Right atrium auricular region (tissue), 2 donors: ENCODE results near the gene DNAJC22. TPM values are rescaled to one million over a fixed set of nuclear protein-coding genes. Genes with fewer than 3 reads are reported as not detected.
A peak's percentile ranks its signal among the peaks of the same experiment; 100 is the strongest.

Experiments
- DNase-seq: peaks from one replicate; pipeline ENCODE4 v3.0.0-alpha.2; 2019; ENCODE audit warnings: low spot score
- H3K27ac ChIP-seq, 2 donors: fragments of 200-600 bp; sonication (generic); 1 replicate in 1 of 2; 2 replicates in 1 of 2; pipeline ENCODE4 v1.5.1; 2016 to 2019
- H3K27me3 ChIP-seq, 2 donors: fragments of 200-600 bp; sonication (generic); one replicate each; pipeline versions ENCODE4 v1.5.1 to v1.6.0; 2017 to 2019
- H3K36me3 ChIP-seq: fragments of 200-600 bp; sonication (generic); one replicate; pipeline ENCODE4 v1.5.1; 2016
- H3K4me1 ChIP-seq, 2 donors: fragments of 200-600 bp; sonication (generic); one replicate each; pipeline versions ENCODE4 v1.5.1 to v1.6.0; 2017 to 2019
- H3K4me3 ChIP-seq, 2 donors: fragments of 200-600 bp; sonication (generic); 1 replicate in 1 of 2; 2 replicates in 1 of 2; pipeline ENCODE4 v1.5.1; 2017 to 2019; ENCODE audit warnings: mild to moderate bottlenecking in 1 of 2, moderate library complexity in 1 of 2
- H3K9me3 ChIP-seq, 2 donors: fragments of 200-600 bp; sonication (generic); one replicate each; pipeline ENCODE4 v1.5.1; 2019
- CTCF ChIP-seq, 2 donors: fragments of 200-600 bp; sonication (generic); IDR thresholded peaks; one replicate each; pipeline ENCODE4 v1.5.1; 2019; ENCODE audit warnings: antibody characterized with exemption in 2 of 2
- total RNA-seq, 2 donors: library from RNA; depleted of rRNA; stranded (reverse); fragments of >200 nt; gene quantifications; one replicate each; pipeline ENCODE4 v1.1.0, GENCODE V29; 2016

DNAJC22 gene
- total RNA-seq, 2 donors from 2014 or later, result 0.93 to 1.2 TPM

- no peaks in the 10 kb centered on the region for H3K9me3 ChIP-seq
- DNase-seq, result no peak
- H3K4me1 ChIP-seq, result peaks cover 0 to 10% of the 10 kb centered on the region in 2 donors
- H3K4me3 ChIP-seq, result no peak overlapping the region
- H3K27me3 ChIP-seq, result peaks cover 0 to 8% of the 10 kb centered on the region in 2 donors
- TF ChIP-seq CTCF (IDR thresholded peaks at IDR 0.05), result no peak
- no peaks in the 10 kb centered on the region for H3K36me3 ChIP-seq
- no peak overlapping the region for H3K27ac ChIP-seq
Observed at GRCh38 chr12:49328816-49329215, 17.9 kb upstream of the DNAJC22 start.

GRCh38 chr12:49330032-49330619, 16.6 kb upstream of the DNAJC22 start:
- TF ChIP-seq CTCF (IDR thresholded peaks at IDR 0.05), result no peak
- peaks cover 0 to 10% of the 10 kb centered on the region in 2 donors for H3K4me1 ChIP-seq
- H3K36me3 ChIP-seq, result no peaks in the 10 kb centered on the region
- no peaks in the 10 kb centered on the region for H3K9me3 ChIP-seq
- DNase-seq, result no peak
- peaks cover 7 to 11% of the 10 kb centered on the region in 2 donors for H3K27me3 ChIP-seq
- H3K27ac ChIP-seq, result no peak overlapping the region
- H3K4me3 ChIP-seq, result no peak overlapping the region

- no peaks in the 10 kb centered on the region for H3K9me3 ChIP-seq
- peaks cover 11 to 14% of the 10 kb centered on the region in 2 donors for H3K27me3 ChIP-seq
- no peak overlapping the region for H3K27ac ChIP-seq
- no peaks in the 10 kb centered on the region for H3K36me3 ChIP-seq
- no peak for DNase-seq
- no peak overlapping the region for H3K4me3 ChIP-seq
- no peak for TF ChIP-seq CTCF (IDR thresholded peaks at IDR 0.05)
- peaks cover 0 to 10% of the 10 kb centered on the region in 2 donors for H3K4me1 ChIP-seq
Observed at GRCh38 chr12:49330631-49331379, 15.9 kb upstream of the DNAJC22 start.

- peak; percentile 70 for DNase-seq
- TF ChIP-seq CTCF (IDR thresholded peaks at IDR 0.05), result peak; percentile 66 to 86
- no peak overlapping the region for H3K4me3 ChIP-seq
- peaks cover 0 to 13% of the 10 kb centered on the region in 2 donors for H3K4me1 ChIP-seq
- no peaks in the 10 kb centered on the region for H3K9me3 ChIP-seq
- H3K36me3 ChIP-seq, result no peaks in the 10 kb centered on the region
- H3K27me3 ChIP-seq, result peaks cover 17 to 22% of the 10 kb centered on the region in 2 donors
- H3K27ac ChIP-seq, result no peak overlapping the region
Observed at GRCh38 chr12:49331380-49332222, 15.1 kb upstream of the DNAJC22 start.

GRCh38 chr12:49332441-49332861, 14.2 kb upstream of the DNAJC22 start:
- no peak for DNase-seq
- peaks cover 21 to 25% of the 10 kb centered on the region in 2 donors for H3K27me3 ChIP-seq
- TF ChIP-seq CTCF (IDR thresholded peaks at IDR 0.05), result no peak
- H3K4me3 ChIP-seq, result no peak overlapping the region
- peaks cover 0 to 21% of the 10 kb centered on the region in 2 donors for H3K4me1 ChIP-seq
- no peaks in the 10 kb centered on the region for H3K9me3 ChIP-seq
- H3K36me3 ChIP-seq, result no peaks in the 10 kb centered on the region
- no peak overlapping the region for H3K27ac ChIP-seq
